IMR-90 (cell line): ENCODE measurements around the gene NAP1L1. TPM values are rescaled to one million over a fixed set of nuclear protein-coding genes. Genes with fewer than 3 reads are reported as not detected.

Source experiments
- ATAC-seq: fragments of 200-7000 bp; cut with Tn5 transposase; 2 replicates; pipeline ENCODE4 v1.9.1; 2020; ENCODE audit warnings: low read depth, mild to moderate bottlenecking, moderate library complexity
- BruUV-seq: library from RNA; stranded (reverse); fragments of 400-500 nt; replicated peaks from 2 replicates; lab custom pipeline; 2021; lab: Mats Ljungman, UMichigan
- CTCF ChIA-PET: fragments of 300-600 bp; formaldehyde crosslinking; extraction: SDS; loops from one replicate; lab custom pipeline; 2021; ENCODE audit warnings: antibody characterized with exemption; lab: Yijun Ruan, JAX
- POLR2A ChIA-PET: fragments of 300-600 bp; sonication (Branson Sonifier 250); formaldehyde crosslinking; loops from one replicate; lab custom pipeline; 2022; ENCODE audit warnings: antibody characterized with exemption; ENCODE audit not compliant: unreplicated experiment; lab: Charles Lee
- DNase-seq: peaks from one replicate; pipeline ENCODE4 v3.0.0; 2013
- H2AFZ ChIP-seq: replicated peaks from 2 replicates; pipeline ENCODE3; 2013; ENCODE audit warnings: low read length, mild to moderate bottlenecking; ENCODE audit not compliant: poor library complexity
- H2AK5ac ChIP-seq: 2 replicates; pipeline ENCODE4 v1.6.1; 2013; ENCODE audit warnings: low read depth, low read length, inconsistent platforms
- H2AK9ac ChIP-seq: replicated peaks from 2 replicates; pipeline ENCODE3; 2013; ENCODE audit warnings: mild to moderate bottlenecking, low read depth, low read length, moderate library complexity; ENCODE audit not compliant: poor library complexity
- H2BK120ac ChIP-seq: 2 replicates; pipeline ENCODE4 v1.6.1; 2013; ENCODE audit warnings: low read depth, low read length, inconsistent platforms
- H2BK15ac ChIP-seq: 3 replicates; pipeline ENCODE4 v1.6.1; 2013; ENCODE audit warnings: low read depth, low read length, inconsistent platforms
- H2BK20ac ChIP-seq: 2 replicates; pipeline ENCODE4 v1.6.1; 2013; ENCODE audit warnings: low read depth, mild to moderate bottlenecking, inconsistent platforms, low read length, moderate library complexity
- H2BK5ac ChIP-seq: 2 replicates; pipeline ENCODE4 v1.6.1; 2013; ENCODE audit warnings: mild to moderate bottlenecking, low read depth, low read length, inconsistent platforms; ENCODE audit not compliant: poor library complexity, severe bottlenecking
- H3K14ac ChIP-seq: replicated peaks from 2 replicates; pipeline ENCODE4 v1.6.1; 2013; ENCODE audit warnings: low read depth, low read length, inconsistent platforms
- H3K18ac ChIP-seq: 2 replicates; pipeline ENCODE4 v1.6.1; 2013; ENCODE audit warnings: low read depth, low read length, control low read depth
- H3K23ac ChIP-seq: 2 replicates; pipeline ENCODE4 v1.6.1; 2013; ENCODE audit warnings: low read depth, low read length, inconsistent platforms
- H3K27ac ChIP-seq: 2 replicates; pipeline ENCODE4 v1.5.1; 2013; ENCODE audit warnings: mild to moderate bottlenecking, control low read depth, low read length; ENCODE audit not compliant: insufficient read depth
- H3K27me3 ChIP-seq: 2 replicates; pipeline ENCODE4 v1.6.1; 2013; ENCODE audit warnings: low read length; ENCODE audit not compliant: control insufficient read depth, insufficient read depth
- H3K36me3 ChIP-seq: 2 replicates; pipeline ENCODE4 v1.6.1; 2013; ENCODE audit warnings: low read length, mixed read lengths; ENCODE audit not compliant: control insufficient read depth, insufficient read depth
- H3K4ac ChIP-seq: 2 replicates; pipeline ENCODE4 v1.6.1; 2013; ENCODE audit warnings: low read depth, low read length, inconsistent platforms
- H3K4me1 ChIP-seq: 2 replicates; pipeline ENCODE4 v1.6.1; 2013; ENCODE audit warnings: low read length, mixed read lengths; ENCODE audit not compliant: control insufficient read depth, insufficient read depth
- H3K4me2 ChIP-seq: 2 replicates; pipeline ENCODE4 v1.6.1; 2013; ENCODE audit warnings: low read depth, mild to moderate bottlenecking, control low read depth, low read length, moderate library complexity
- H3K4me3 ChIP-seq: 2 replicates; pipeline ENCODE4 v1.5.1; 2013; ENCODE audit warnings: low read depth, mild to moderate bottlenecking, control low read depth, low read length, moderate library complexity; ENCODE audit not compliant: insufficient read depth
- H3K56ac ChIP-seq: 2 replicates; pipeline ENCODE4 v1.6.1; 2013; ENCODE audit warnings: low read length, inconsistent platforms; ENCODE audit not compliant: insufficient read depth; ENCODE audit errors: extremely low read depth
- H3K79me1 ChIP-seq, 2 experiments: 2 replicates each; pipeline ENCODE4 v1.6.1; 2013; ENCODE audit warnings: low read length in 2 of 2, inconsistent platforms in 1 of 2, low read depth in 1 of 2
- H3K9ac ChIP-seq: 2 replicates; pipeline ENCODE4 v1.6.1; 2013; ENCODE audit warnings: low read depth, low read length, control low read depth
- H3K9me1 ChIP-seq: 2 replicates; pipeline ENCODE4 v1.6.1; 2013; ENCODE audit warnings: low read length, inconsistent platforms; ENCODE audit not compliant: insufficient read depth
- H3K9me3 ChIP-seq: 2 replicates; pipeline ENCODE4 v1.6.1; 2013; ENCODE audit warnings: low read length; ENCODE audit not compliant: control insufficient read depth, insufficient read depth
- H4K20me1 ChIP-seq: 2 replicates; pipeline ENCODE4 v1.6.1; 2013; ENCODE audit warnings: low read length, inconsistent platforms; ENCODE audit not compliant: insufficient read depth
- H4K5ac ChIP-seq: 2 replicates; pipeline ENCODE4 v1.6.1; 2013; ENCODE audit warnings: mild to moderate bottlenecking, low read depth, low read length, control low read depth
- H4K8ac ChIP-seq, 2 experiments: 2 replicates each; pipeline ENCODE4 v1.6.1; 2013; ENCODE audit warnings: low read depth in 2 of 2, low read length in 2 of 2, control low read depth in 1 of 2, inconsistent platforms in 1 of 2
- H4K91ac ChIP-seq: 2 replicates; pipeline ENCODE4 v1.6.1; 2013; ENCODE audit warnings: low read depth, low read length, inconsistent platforms; ENCODE audit not compliant: insufficient read depth
- BHLHE40 ChIP-seq: fragments of 150-350 bp; IDR thresholded peaks from 2 replicates; pipeline ENCODE4 v1.6.1; 2016; ENCODE audit warnings: mild to moderate bottlenecking, low read depth, low read length
- CEBPB ChIP-seq: IDR thresholded peaks from 2 replicates; pipeline ENCODE4 v1.6.1; 2012; ENCODE audit warnings: low read depth, low read length, improper control_type of control experiment
- CHD1 ChIP-seq: IDR thresholded peaks from 2 replicates; pipeline ENCODE4 v1.6.1; 2012; ENCODE audit warnings: low read depth, low read length, improper control_type of control experiment
- CTCF ChIP-seq: conservative IDR thresholded peaks from 2 replicates; pipeline ENCODE4 v1.5.1; 2012; ENCODE audit warnings: mild to moderate bottlenecking, low read depth, low read length, improper control_type of control experiment
- ELK1 ChIP-seq: fragments of 150-350 bp; IDR thresholded peaks from 2 replicates; pipeline ENCODE4 v1.6.1; 2016; ENCODE audit warnings: low read depth, mild to moderate bottlenecking, low read length, moderate library complexity, borderline replicate concordance
- FOS ChIP-seq: fragments of 150-350 bp; IDR thresholded peaks from 2 replicates; pipeline ENCODE4 v1.6.1; 2016; ENCODE audit warnings: low read depth, low read length
- MAFK ChIP-seq: IDR thresholded peaks from 2 replicates; pipeline ENCODE4 v1.6.1; 2012; ENCODE audit warnings: low read depth, low read length, improper control_type of control experiment
- MAZ ChIP-seq: IDR thresholded peaks from 2 replicates; pipeline ENCODE4 v1.6.1; 2012; ENCODE audit warnings: low read depth, mild to moderate bottlenecking, low read length, improper control_type of control experiment, moderate library complexity, borderline replicate concordance
- MXI1 ChIP-seq: IDR thresholded peaks from 2 replicates; pipeline ENCODE4 v1.6.1; 2012; ENCODE audit warnings: low read depth, mild to moderate bottlenecking, low read length, moderate library complexity, borderline replicate concordance
- NFE2L2 ChIP-seq: fragments of 150-350 bp; IDR thresholded peaks from 2 replicates; pipeline ENCODE4 v1.6.1; 2016; ENCODE audit warnings: low read depth, mild to moderate bottlenecking, low read length
- POLR2A ChIP-seq: IDR thresholded peaks from 2 replicates; pipeline ENCODE4 v1.6.1; 2012; ENCODE audit warnings: mild to moderate bottlenecking, low read depth, low read length
- RAD21 ChIP-seq: IDR thresholded peaks from 2 replicates; pipeline ENCODE4 v1.6.1; 2012; ENCODE audit warnings: low read length, improper control_type of control experiment
- RCOR1 ChIP-seq: IDR thresholded peaks from 2 replicates; pipeline ENCODE4 v1.6.1; 2012; ENCODE audit warnings: mild to moderate bottlenecking, low read length, improper control_type of control experiment; ENCODE audit not compliant: insufficient replicate concordance
- RFX5 ChIP-seq: IDR thresholded peaks from 2 replicates; pipeline ENCODE4 v1.8.0; 2012; ENCODE audit warnings: low read depth, mild to moderate bottlenecking, low read length, moderate library complexity
- SMC3 ChIP-seq: fragments of 150-350 bp; IDR thresholded peaks from 2 replicates; pipeline ENCODE4 v1.6.1; 2016; ENCODE audit warnings: low read depth, mild to moderate bottlenecking, antibody characterized with exemption, low read length, moderate library complexity
- USF2 ChIP-seq: fragments of 150-350 bp; IDR thresholded peaks from 2 replicates; pipeline ENCODE4 v1.6.1; 2017; ENCODE audit warnings: mild to moderate bottlenecking, antibody characterized with exemption, low read length, low read depth
- WGBS, 2 experiments: methylation state at CpG; one replicate each; pipeline versions ENCODE4 v1.1.5 to v1.1.7; 2013; ENCODE audit warnings: missing lambda C conversion rate in 2 of 2; ENCODE audit not compliant: insufficient read length in 1 of 2; ENCODE audit errors: extremely low coverage in 2 of 2; 5-methylcytosine and 5-hydroxymethylcytosine counted together
- dilution Hi-C: fragments of 300-500 bp; cut with HindIII; formaldehyde crosslinking; loops from one replicate; pipeline ENCODE4 v1.14.3; 2018; ENCODE audit warnings: low sequenced_read_pairs; ENCODE audit not compliant: unreplicated experiment
- in situ Hi-C: fragments of 300-500 bp; cut with MboI; formaldehyde crosslinking; loops from 3 replicates; pipeline ENCODE4 v1.14.3; 2019; ENCODE audit warnings: low sequenced_read_pairs, inconsistent platforms, mixed read lengths
- intact Hi-C: fragments of 100-400 bp; cut with micrococcal nuclease; formaldehyde crosslinking; loops from 2 replicates; pipeline ENCODE4 v1.10.0; 2022
- polyA plus RNA-seq, 3 experiments: library from polyadenylated mRNA; depleted of rRNA; stranded (reverse); fragments of >200 nt; gene quantifications; 2 replicates each; pipeline ENCODE4 v1.2.3, GENCODE V29; 2012; ENCODE audit warnings: low replicate concordance in 1 of 3
- total RNA-seq: library from RNA; depleted of rRNA; stranded (reverse); fragments of >200 nt; gene quantifications from 2 replicates; pipeline ENCODE4 v1.2.3, GENCODE V29; 2012

NAP1L1 gene
- total and polyA plus RNA-seq, 2 of the 4 experiments (the other 2 are of a cell fraction) = 86.4 to 200 TPM

- H3K18ac ChIP-seq = no peak overlapping the region
- H2AK9ac ChIP-seq = no peak overlapping the region
- in situ Hi-C loops = no loop called here
- H3K14ac ChIP-seq = peak overlapping the region; percentile 51; the same call in 1 of the 2 replicates
- no peak overlapping the region for H4K91ac ChIP-seq
- peak overlapping the region; percentile 44; the same call in 1 of the 2 replicates for H2AK5ac ChIP-seq
- WGBS, 2 experiments = 84% methylated on average over 6 of the region's 8 CpGs; no CpG with 5 or more reads in 1 of the 2 experiments
- no peaks in the 10 kb centered on the region for H3K79me1 ChIP-seq
- 0 out of 2 replicates have a peak overlapping the region, but pooled peaks have one; percentile 11 for H3K4ac ChIP-seq
- peaks cover 12% of the 10 kb centered on the region for H3K4me1 ChIP-seq
- H2BK20ac ChIP-seq = 0 out of 2 replicates have a peak overlapping the region, but pooled peaks have one; percentile 4
- no peak overlapping the region for H3K56ac ChIP-seq
- H4K8ac ChIP-seq = 0 out of 4 replicates have a peak overlapping the region, but pooled peaks of 1 of the 2 experiments have one; percentile 7
- H3K4me2 ChIP-seq = no peak overlapping the region
- H2BK120ac ChIP-seq = no peak overlapping the region
- CTCF ChIA-PET = no interaction called here
- H4K20me1 ChIP-seq = no peaks in the 10 kb centered on the region
- H2BK15ac ChIP-seq = no peak overlapping the region; the same call in 2 of the 3 replicates
- no peak overlapping the region for H4K5ac ChIP-seq
- no peaks in the 10 kb centered on the region for H3K36me3 ChIP-seq
- H3K9me3 ChIP-seq = no peaks in the 10 kb centered on the region
- H3K4me3 ChIP-seq = no peak overlapping the region
- no peak overlapping the region for H3K23ac ChIP-seq
- dilution Hi-C loops = no loop called here
- H3K9ac ChIP-seq = no peak overlapping the region
- H3K9me1 ChIP-seq = peaks cover 15% of the 10 kb centered on the region
- H3K27ac ChIP-seq = no peak overlapping the region
- no peak for DNase-seq
- H2BK5ac ChIP-seq = no peak overlapping the region
- intact Hi-C loops = no loop called here
- ATAC-seq = no peak
- TF ChIP-seq CTCF (no peak), MXI1 (no peak), MAZ (no peak), POLR2A (no peak), SMC3 (no peak), RAD21 (no peak), BHLHE40 (no peak), CEBPB (no peak), FOS (no peak), USF2 (no peak), RFX5 (no peak), CHD1 (no peak), NFE2L2 (no peak), MAFK (no peak), RCOR1 (no peak), ELK1 (no peak)
- H3K27me3 ChIP-seq = no peaks in the 10 kb centered on the region
- no TSS peak for BruUV-seq
- POLR2A ChIA-PET = no interaction called here
- H2AFZ ChIP-seq = no peak overlapping the region
These were observed 76.8 kb downstream of the NAP1L1 start for GRCh38 chr12:76007640-76008039.
